ENCODE data around the gene BCAM.
A peak's percentile ranks its signal among the peaks of the same experiment; 100 is the strongest.

The BCAM gene

GRCh38 chr19:44848036-44848811, 39.3 kb downstream of the BCAM start:
- no peak overlapping the region for H3K27ac ChIP-seq
- no peak for TF ChIP-seq CTCF (IDR thresholded peaks at IDR 0.05)
- TF ChIP-seq ZFX (IDR thresholded peaks at IDR 0.05; ENCODE audit: borderline replicate concordance): no peak

GRCh38 chr19:44848812-44849447, 40.0 kb downstream of the BCAM start:
- H3K27ac ChIP-seq: no peak overlapping the region
- TF ChIP-seq ZFX (IDR thresholded peaks at IDR 0.05; ENCODE audit: borderline replicate concordance): no peak
- TF ChIP-seq CTCF (IDR thresholded peaks at IDR 0.05): no peak

- H3K27ac ChIP-seq: no peak overlapping the region
These were observed 41.8 kb downstream of the BCAM start for GRCh38 chr19:44850641-44851109.

GRCh38 chr19:44851427-44851826, 42.5 kb downstream of the BCAM start:
- TF ChIP-seq ZFX (IDR thresholded peaks at IDR 0.05; ENCODE audit: borderline replicate concordance): no peak
- TF ChIP-seq CTCF (IDR thresholded peaks at IDR 0.05): no peak
- no peak overlapping the region for H3K27ac ChIP-seq

More at GRCh38 chr19:44850641-44851109, 41.8 kb downstream of the BCAM start:
- TF ChIP-seq CTCF (IDR thresholded peaks at IDR 0.05) (no peak), ZFX (IDR thresholded peaks at IDR 0.05; ENCODE audit: borderline replicate concordance) (no peak)

GRCh38 chr19:44855606-44856005, 46.7 kb downstream of the BCAM start:
- TF ChIP-seq CTCF (IDR thresholded peaks at IDR 0.05): no peak
- H3K27ac ChIP-seq: no peak overlapping the region

- TF ChIP-seq CTCF (IDR thresholded peaks at IDR 0.05): no peak
- no peak for TF ChIP-seq ZFX (IDR thresholded peaks at IDR 0.05; ENCODE audit: borderline replicate concordance)
- peak overlapping the region; percentile 66 for H3K27ac ChIP-seq
These were observed 47.6 kb downstream of the BCAM start for GRCh38 chr19:44856421-44857083.
